ENCODE data around the gene TTC31.

DNA sequence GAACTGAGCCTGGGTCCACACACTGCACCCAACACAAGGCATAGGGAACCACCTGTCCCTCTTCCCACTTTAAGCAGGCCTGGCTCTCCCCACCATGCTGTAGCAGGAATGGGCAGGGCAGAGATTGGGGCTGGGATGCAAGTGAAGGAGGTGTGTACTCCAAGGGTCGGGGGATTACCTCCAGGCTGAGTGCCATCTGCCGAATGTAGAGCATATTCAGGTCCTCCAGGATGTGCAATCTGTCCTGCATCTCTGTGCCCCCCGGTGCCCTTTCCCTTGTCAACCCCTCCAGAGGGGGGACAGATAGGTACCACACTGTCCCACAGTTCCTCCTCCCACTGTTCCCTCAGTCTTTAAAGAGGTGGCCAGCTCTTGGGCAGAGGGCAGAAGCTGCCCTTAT, 43.5 kb upstream of the TTC31 start:
- TF ChIP-seq CTCF (IDR thresholded peaks at IDR 0.05) (no peak), POLR2AphosphoS5 (IDR thresholded peaks at IDR 0.05) (no peak), EP300 (IDR thresholded peaks at IDR 0.05) (no peak)

Data from stomach (tissue), 4 donors.